IgD-negative memory B cell (primary cell): ENCODE data around the gene DCST2. TPM values are rescaled to one million over a fixed set of nuclear protein-coding genes. Genes with fewer than 3 reads are reported as not detected.
"Not testable (repeated sequence)": the region's sequence is repeated elsewhere in the genome, so short reads cannot be mapped to it uniquely, and the experiment has no call there.

Experiments
- H3K27ac Mint-ChIP-seq, 3 donors: one replicate each; pipeline ENCODE4 v1.8.0; 2020 to 2022; ENCODE audit warnings: mild to moderate bottlenecking in 3 of 3, mixed read lengths in 3 of 3, moderate library complexity in 1 of 3
- H3K27me3 Mint-ChIP-seq: one replicate; pipeline ENCODE4 v1.8.0; 2021; ENCODE audit warnings: mixed read lengths
- H3K36me3 Mint-ChIP-seq: one replicate; pipeline ENCODE4 v1.8.0; 2020; ENCODE audit warnings: mild to moderate bottlenecking, mixed read lengths
- H3K4me1 Mint-ChIP-seq, 3 donors: one replicate each; pipeline ENCODE4 v1.8.0; 2020 to 2022; ENCODE audit warnings: mixed read lengths in 3 of 3, mild to moderate bottlenecking in 1 of 3
- H3K4me3 Mint-ChIP-seq, 4 donors: one replicate each; pipeline ENCODE4 v1.8.0; 2020 to 2022; ENCODE audit warnings: mild to moderate bottlenecking in 4 of 4, mixed read lengths in 4 of 4, moderate library complexity in 3 of 4
- H3K9me3 Mint-ChIP-seq, 3 donors: one replicate each; pipeline ENCODE4 v1.8.0; 2020 to 2021; ENCODE audit warnings: mixed read lengths in 3 of 3, mild to moderate bottlenecking in 1 of 3
- polyA plus RNA-seq: library from polyadenylated mRNA; unstranded; fragments of 300-500 nt; fragmentation: Illumina TruSeq; gene quantifications from one replicate; pipeline ENCODE4 v1.2.3, GENCODE V29; 2021

The DCST2 gene
- polyA plus RNA-seq, 1 donor from 2014 or later: not detected

- Mint-ChIP-seq H3K27ac (no peak overlapping the region), H3K9me3 (no peaks in the 10 kb centered on the region), H3K4me3 (peak overlapping the region in 1 of 4 donors; percentile 29), H3K4me1 (peaks cover 0 to 14% (median 12%) of the 10 kb centered on the region in 3 donors), H3K27me3 (no peaks in the 10 kb centered on the region), H3K36me3 (peaks cover 4% of the 10 kb centered on the region)
These were observed 45.3 kb downstream of the DCST2 start for GRCh38 chr1:154988058-154988954.

GRCh38 chr1:154987326-154987725, 46.3 kb downstream of the DCST2 start:
- Mint-ChIP-seq H3K4me3 (no peak overlapping the region), H3K9me3 (no peaks in the 10 kb centered on the region), H3K27me3 (no peaks in the 10 kb centered on the region), H3K27ac (no peak overlapping the region), H3K4me1 (peaks cover 0 to 14% (median 10%) of the 10 kb centered on the region in 3 donors), H3K36me3 (peaks cover 3% of the 10 kb centered on the region)

- H3K4me3 Mint-ChIP-seq, H3K27ac Mint-ChIP-seq: not testable (repeated sequence)
These were observed 46.8 kb downstream of the DCST2 start for GRCh38 chr1:154986736-154987135.

GRCh38 chr1:154983776-154984466, 49.7 kb downstream of the DCST2 start:
- peak overlapping the region in 1 of 3 donors; percentile 76 for H3K27ac Mint-ChIP-seq
- H3K4me1 Mint-ChIP-seq: peaks cover 0 to 11% (median 9%) of the 10 kb centered on the region in 3 donors
- H3K27me3 Mint-ChIP-seq: no peaks in the 10 kb centered on the region
- no peaks in the 10 kb centered on the region for H3K9me3 Mint-ChIP-seq
- H3K4me3 Mint-ChIP-seq: no peak overlapping the region
- H3K36me3 Mint-ChIP-seq: peaks cover 5% of the 10 kb centered on the region

More at GRCh38 chr1:154986736-154987135, 46.8 kb downstream of the DCST2 start:
- not testable (repeated sequence) for H3K9me3 Mint-ChIP-seq, H3K27me3 Mint-ChIP-seq, H3K36me3 Mint-ChIP-seq
- H3K4me1 Mint-ChIP-seq: peaks cover 0 to 14% (median 10%) of the 10 kb centered on the region in 3 donors

- Mint-ChIP-seq H3K36me3 (peaks cover 2% of the 10 kb centered on the region), H3K4me1 (peaks cover 0 to 9% (median 8%) of the 10 kb centered on the region in 3 donors), H3K9me3 (no peaks in the 10 kb centered on the region), H3K27me3 (no peaks in the 10 kb centered on the region), H3K4me3 (no peak within 1 kb of the TSS), H3K27ac (peak within 1 kb of the TSS in 1 of 3 donors; percentile 76)
These were observed 50.5 kb downstream of the DCST2 start, which contains the start of gene FLAD1 for GRCh38 chr1:154982897-154983648. Gene FLAD1, plus strand, starts transcription at chr1:154983344. Its CDS starts 351 bp downstream, at chr1:154983695.

GRCh38 chr1:154982341-154982740, 51.2 kb downstream of the DCST2 start:
- Mint-ChIP-seq H3K9me3 (no peaks in the 10 kb centered on the region), H3K27me3 (no peaks in the 10 kb centered on the region), H3K4me1 (peaks cover 0 to 14% (median 10%) of the 10 kb centered on the region in 3 donors), H3K36me3 (peaks cover 2% of the 10 kb centered on the region), H3K4me3 (no peak overlapping the region), H3K27ac (no peak overlapping the region)

GRCh38 chr1:154978360-154978759, 55.2 kb downstream of the DCST2 start:
- no peaks in the 10 kb centered on the region for H3K27me3 Mint-ChIP-seq
- peaks cover 0 to 8% (median 7%) of the 10 kb centered on the region in 3 donors for H3K4me1 Mint-ChIP-seq
- no peaks in the 10 kb centered on the region for H3K9me3 Mint-ChIP-seq
- no peak overlapping the region for H3K4me3 Mint-ChIP-seq
- H3K36me3 Mint-ChIP-seq: peaks cover 2% of the 10 kb centered on the region
- no peak overlapping the region for H3K27ac Mint-ChIP-seq

- not testable (repeated sequence) for H3K9me3 Mint-ChIP-seq, H3K36me3 Mint-ChIP-seq, H3K27me3 Mint-ChIP-seq
- peak overlapping the region in 2 of 4 donors; percentile 6 for H3K4me3 Mint-ChIP-seq
- peak overlapping the region in 2 of 3 donors; percentile 22 to 80 for H3K27ac Mint-ChIP-seq
- H3K4me1 Mint-ChIP-seq: peaks cover 0 to 11% (median 7%) of the 10 kb centered on the region in 3 donors
These were observed 55.8 kb downstream of the DCST2 start for GRCh38 chr1:154977762-154978161.

- Mint-ChIP-seq H3K9me3 (no peaks in the 10 kb centered on the region), H3K4me1 (peaks cover 0 to 23% (median 18%) of the 10 kb centered on the region in 3 donors), H3K4me3 (no peak overlapping the region), H3K36me3 (no peaks in the 10 kb centered on the region), H3K27ac (no peak overlapping the region), H3K27me3 (no peaks in the 10 kb centered on the region)
These were observed 58.0 kb downstream of the DCST2 start for GRCh38 chr1:154975409-154976059.

- no peak overlapping the region for H3K4me3 Mint-ChIP-seq
- no peak overlapping the region for H3K27ac Mint-ChIP-seq
These were observed 58.7 kb downstream of the DCST2 start for GRCh38 chr1:154974808-154975408.

GRCh38 chr1:154974102-154974807, 59.3 kb downstream of the DCST2 start, which contains the start of gene CKS1B:
Gene CKS1B, plus strand, starts transcription at chr1:154974681. Its CDS starts 65 bp downstream, at chr1:154974746.
- H3K27ac Mint-ChIP-seq: no peak within 1 kb of the TSS
- no peaks in the 10 kb centered on the region for H3K9me3 Mint-ChIP-seq
- no peak within 1 kb of the TSS for H3K4me3 Mint-ChIP-seq
- H3K27me3 Mint-ChIP-seq: no peaks in the 10 kb centered on the region
- peaks cover 0 to 23% (median 18%) of the 10 kb centered on the region in 3 donors for H3K4me1 Mint-ChIP-seq
- no peaks in the 10 kb centered on the region for H3K36me3 Mint-ChIP-seq

More at GRCh38 chr1:154974808-154975408, 58.7 kb downstream of the DCST2 start:
- Mint-ChIP-seq H3K9me3 (no peaks in the 10 kb centered on the region), H3K27me3 (no peaks in the 10 kb centered on the region), H3K4me1 (peaks cover 0 to 23% (median 18%) of the 10 kb centered on the region in 3 donors), H3K36me3 (no peaks in the 10 kb centered on the region)

- Mint-ChIP-seq H3K36me3 (no peaks in the 10 kb centered on the region), H3K27ac (no peak overlapping the region), H3K9me3 (no peaks in the 10 kb centered on the region)
These were observed 60.1 kb downstream of the DCST2 start for GRCh38 chr1:154973344-154974101.

More at GRCh38 chr1:154973344-154974101, 60.1 kb downstream of the DCST2 start:
- H3K4me3 Mint-ChIP-seq: peak overlapping the region in 1 of 4 donors; percentile 19
- H3K27me3 Mint-ChIP-seq: no peaks in the 10 kb centered on the region
- peaks cover 0 to 23% (median 21%) of the 10 kb centered on the region in 3 donors for H3K4me1 Mint-ChIP-seq
